GM18951 (cell line): Measurements from ENCODE around the gene HTR1B.

Source experiments
- POLR2A ChIP-seq: IDR thresholded peaks from 4 replicates; pipeline ENCODE4 v1.6.1; 2011; ENCODE audit warnings: mild to moderate bottlenecking; ENCODE audit not compliant: insufficient read length, insufficient read depth; ENCODE audit errors: extremely low read depth
- in situ Hi-C: fragments of 300-500 bp; cut with MboI; formaldehyde crosslinking; loops from one replicate; pipeline ENCODE4 v1.12.0; 2022; ENCODE audit warnings: low sequenced_read_pairs, mixed read lengths, inconsistent platforms; ENCODE audit not compliant: unreplicated experiment

Gene HTR1B

DNA sequence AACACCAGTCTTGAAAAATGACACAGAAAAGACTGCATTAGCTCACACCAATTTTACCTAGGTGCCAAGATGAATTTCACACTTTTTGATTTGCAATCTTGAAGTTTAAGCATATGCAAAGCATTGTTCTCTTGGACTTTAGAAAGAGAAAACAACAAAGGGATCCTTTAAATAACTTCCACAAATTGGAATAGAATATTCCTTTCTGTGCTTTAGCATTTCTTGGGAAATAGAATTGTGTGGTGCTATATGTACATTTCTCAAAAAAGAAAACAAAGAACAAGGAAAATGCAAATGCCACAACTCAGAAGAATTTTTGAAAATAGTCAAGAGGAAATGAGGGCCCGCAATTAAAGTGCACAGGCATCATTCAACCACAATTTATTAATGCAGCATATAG is 17.0 kb downstream of the HTR1B start:
- no peak for TF ChIP-seq POLR2A
- in situ Hi-C loops: no loop called here

DNA sequence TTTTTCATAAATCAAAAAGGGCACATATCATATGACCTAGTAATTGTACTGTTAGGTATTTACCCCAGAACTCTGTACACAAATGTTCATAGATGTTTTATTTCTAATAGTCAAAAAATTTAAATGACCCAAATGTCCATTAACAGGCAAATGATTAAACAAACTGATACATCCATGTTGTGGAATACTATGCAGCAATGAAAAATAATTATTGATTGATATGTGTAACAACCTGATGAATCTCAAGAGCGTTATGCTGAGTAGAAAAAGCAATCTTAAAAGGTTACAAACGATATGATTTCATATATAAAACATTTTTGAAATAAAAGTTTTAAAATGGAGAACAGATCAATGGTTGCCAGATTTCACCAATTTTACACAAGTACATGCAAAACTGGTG is 18.1 kb downstream of the HTR1B start:
- TF ChIP-seq POLR2A: no peak
- in situ Hi-C loops: no loop called here

DNA sequence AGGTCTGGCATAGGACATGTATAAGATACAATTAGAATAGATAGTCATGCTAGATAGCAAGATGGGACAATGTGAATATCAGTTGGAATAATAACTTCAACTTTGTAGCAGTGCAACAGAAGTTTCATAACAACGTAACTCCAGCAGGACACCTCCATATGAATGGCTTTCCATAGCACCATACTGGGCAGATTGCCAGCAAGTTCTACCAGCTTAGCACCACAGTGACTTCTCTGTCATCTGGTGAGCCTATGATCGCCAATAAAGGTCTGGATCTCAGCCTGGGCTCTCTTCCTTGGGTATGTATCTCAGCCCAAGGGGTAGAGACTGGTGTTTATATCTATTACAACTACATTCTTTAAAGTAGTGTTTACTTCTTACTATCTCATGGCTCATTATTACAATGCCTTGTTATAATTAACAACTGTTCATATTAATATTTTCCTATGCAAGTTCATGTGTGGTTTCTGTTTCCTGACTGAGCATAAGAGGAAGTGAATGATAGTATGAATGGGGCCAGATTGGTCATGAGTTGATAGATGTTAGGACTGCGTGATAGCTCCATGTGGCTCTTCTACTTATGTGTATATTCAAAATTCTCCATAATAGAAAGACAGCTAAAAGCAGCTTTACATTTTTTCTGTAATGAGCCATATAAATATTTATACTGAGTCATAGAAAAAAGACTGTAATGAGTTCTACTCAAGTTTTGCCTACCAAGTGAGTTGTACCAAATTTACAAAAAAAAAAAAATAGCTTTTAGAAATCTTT is 22.9 kb downstream of the HTR1B start:
- in situ Hi-C loops: no loop called here

DNA sequence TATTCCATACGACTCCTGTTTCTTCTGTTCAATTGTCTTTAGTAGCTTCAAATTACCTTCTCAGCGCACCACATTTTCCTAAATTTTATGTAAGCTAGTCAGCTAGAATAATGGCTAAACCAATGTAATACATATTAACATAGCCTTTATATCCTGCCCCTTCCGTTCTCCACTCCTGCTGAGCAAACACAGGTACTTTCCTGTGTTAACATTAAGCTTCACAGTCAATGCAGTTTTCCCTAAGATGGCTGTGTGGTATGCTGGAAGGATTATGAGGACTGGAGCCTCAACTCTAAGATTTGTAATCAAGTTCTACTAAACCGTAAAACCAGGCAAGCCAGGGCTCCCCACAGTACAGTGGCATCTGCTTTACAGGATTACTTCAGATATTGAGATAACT is 29.4 kb downstream of the HTR1B start:
- TF ChIP-seq POLR2A: no peak
- in situ Hi-C loops: no loop called here

More for the DNA sequence above, 22.9 kb downstream of the HTR1B start:
- no peak for TF ChIP-seq POLR2A

DNA sequence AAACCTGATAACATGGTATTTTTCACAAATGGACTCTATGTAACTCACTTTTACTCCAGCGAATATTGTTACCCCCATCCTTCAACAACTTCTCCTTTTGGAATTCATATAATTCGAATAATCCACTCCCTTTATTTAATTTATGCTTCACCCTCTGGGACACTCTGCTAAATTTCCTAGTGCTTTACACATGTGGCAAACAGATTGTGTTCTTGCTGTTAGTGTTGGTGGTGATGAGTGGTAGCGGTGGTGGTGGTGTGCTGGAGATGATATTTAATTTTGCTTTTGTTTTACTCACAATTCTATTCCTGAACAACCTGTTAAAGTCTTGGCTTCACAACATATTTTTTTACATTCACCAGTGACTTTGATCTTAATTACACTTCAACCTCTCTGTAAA is 32.8 kb downstream of the HTR1B start:
- TF ChIP-seq POLR2A: no peak
- in situ Hi-C loops: no loop called here

DNA sequence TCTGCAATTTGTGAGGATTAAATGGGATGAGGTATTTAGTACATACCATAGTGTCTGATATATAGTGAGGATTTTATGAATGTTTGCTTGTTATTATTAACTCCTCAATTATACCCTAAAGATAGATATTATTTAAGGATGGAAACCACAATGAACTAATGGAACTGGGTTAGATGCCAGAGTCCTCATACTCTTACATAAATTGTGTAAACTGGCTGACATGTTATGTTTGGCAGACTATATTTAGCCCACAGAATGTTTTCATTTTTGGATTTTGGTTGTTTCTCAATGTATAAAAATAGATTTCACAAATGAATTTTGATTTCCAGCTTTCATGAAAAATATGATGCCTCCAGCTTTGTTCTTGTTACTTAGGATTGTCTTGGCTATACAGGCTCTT is 37.6 kb downstream of the HTR1B start:
- in situ Hi-C loops: no loop called here
- no peak for TF ChIP-seq POLR2A

DNA sequence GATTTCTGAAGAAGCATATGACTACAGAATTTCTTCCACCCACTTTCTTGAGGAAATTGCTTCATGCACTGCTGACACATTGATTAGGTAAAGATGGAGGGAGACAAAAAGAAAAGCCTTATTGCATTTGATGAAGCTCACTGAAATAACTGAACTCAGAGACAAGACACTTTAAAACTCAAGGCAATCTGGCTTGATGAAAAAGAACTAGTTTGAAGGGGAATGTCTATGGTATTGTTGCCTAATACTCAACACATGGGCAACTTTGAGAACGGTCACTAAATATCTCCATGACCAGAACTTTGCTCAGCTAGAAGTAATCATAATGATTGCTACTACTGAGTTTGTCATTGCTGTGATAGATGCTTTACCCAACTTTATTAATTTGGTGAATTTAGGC is 38.1 kb downstream of the HTR1B start:
- in situ Hi-C loops: no loop called here

DNA sequence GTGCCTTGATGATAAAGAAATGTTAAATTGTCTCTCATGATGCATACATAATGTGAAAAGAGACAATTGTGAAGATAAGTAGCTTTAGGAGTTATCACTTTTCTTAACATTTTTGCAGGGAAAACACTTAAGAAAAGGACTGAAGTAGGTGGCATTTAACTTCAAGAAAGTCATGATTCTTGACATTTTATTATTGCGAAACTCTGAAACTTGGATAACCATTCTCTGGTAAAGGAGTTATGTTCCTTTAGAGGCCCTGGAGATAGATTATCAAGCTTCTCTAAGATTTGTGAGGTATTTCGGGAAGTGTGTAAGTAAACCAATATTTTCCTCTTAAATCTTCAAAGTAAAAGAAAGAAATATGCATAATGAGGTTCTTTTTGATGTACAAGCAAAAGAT is 38.5 kb downstream of the HTR1B start:
- in situ Hi-C loops: no loop called here
- TF ChIP-seq POLR2A: no peak

More for the DNA sequence above, 38.1 kb downstream of the HTR1B start:
- no peak for TF ChIP-seq POLR2A

DNA sequence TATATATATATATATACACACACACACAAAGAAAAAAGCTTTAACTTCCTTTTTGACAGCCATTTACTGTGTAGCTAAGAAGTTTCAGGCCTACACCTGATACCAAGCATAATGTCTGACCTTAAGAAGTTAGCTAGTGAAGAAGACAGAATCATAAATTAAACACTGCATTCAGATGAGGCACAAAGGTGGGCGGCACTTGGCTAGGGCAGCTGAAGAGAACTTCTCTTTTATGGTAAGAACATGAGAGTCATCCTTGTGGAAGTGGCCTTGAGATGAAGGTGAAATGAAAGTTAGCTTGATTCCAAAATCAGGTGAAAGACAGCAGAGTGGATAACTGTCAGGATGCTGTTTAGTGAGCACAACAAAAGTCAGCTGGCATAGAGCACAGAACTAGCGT is 46.5 kb downstream of the HTR1B start:
- in situ Hi-C loops: no loop called here
- TF ChIP-seq POLR2A: no peak

DNA sequence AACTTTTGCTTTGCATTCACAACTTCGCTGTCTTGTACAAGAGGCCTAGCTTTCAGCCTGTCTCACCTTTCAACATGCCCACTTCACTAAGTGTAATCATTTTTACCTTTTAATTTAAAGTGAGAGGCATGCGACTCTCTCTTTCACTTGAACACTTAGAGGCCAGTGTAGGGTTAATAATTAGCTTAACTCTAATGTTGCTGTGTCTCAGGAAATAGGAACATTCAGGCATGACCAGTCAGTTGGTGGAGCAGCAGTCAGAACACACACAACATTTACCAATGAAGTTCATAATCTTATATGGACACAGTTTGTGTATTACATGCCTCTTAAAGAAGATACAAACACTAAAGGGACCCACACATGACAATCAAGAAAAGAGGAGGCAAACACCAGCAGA is 47.6 kb downstream of the HTR1B start:
- in situ Hi-C loops: no loop called here
- TF ChIP-seq POLR2A: no peak
